Measurements from ENCODE around the gene TFAP2C. TPM values are rescaled to one million over a fixed set of nuclear protein-coding genes. Genes with fewer than 3 reads are reported as not detected.

Gene TFAP2C
- total RNA-seq, 1 experiment from 2014 or later, result 23.7 TPM

DNA sequence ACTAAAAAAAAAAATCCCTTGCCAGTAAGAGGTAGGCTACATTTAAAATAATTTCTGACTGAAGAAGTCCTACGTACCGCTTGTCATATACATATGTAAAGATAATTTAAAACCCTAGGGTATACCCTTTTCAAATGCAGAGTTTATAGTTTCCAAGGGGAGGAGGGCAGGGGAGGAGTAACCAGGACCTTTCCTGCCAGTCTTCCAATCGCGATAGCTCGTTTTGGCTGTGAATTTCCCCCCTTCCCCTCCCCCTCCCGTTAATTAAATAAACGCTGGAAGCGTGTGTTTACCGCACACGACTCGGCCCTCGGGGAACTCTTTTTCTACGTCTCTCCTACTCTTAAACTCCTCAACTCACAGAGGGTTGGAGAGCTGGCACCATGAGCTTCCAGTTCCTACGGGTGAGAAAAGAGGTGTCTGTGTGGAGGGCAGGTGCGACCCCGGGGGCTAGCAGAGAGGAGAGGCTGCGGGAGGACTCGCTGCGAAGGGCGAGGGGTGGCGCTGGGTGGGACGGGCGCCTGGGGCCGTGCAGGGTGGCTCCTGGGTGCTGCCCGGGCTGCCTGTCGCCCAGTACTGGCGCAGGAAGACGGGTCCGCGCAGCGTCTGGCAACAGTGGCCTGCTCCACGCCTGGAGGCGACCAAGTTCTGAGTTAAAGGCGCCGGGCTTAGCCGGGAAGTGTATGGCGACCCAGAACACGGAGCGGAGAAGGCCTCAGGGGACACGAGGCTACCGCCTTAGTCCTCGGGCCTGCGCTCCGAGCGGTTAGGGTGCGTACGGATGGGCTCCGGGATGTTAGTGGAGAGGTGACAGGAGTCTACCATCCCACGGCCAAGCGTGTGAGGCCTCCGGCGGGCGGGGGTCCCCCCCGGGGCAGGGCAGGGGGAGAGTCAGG is 4.1 kb upstream of the TFAP2C start (continued):
- TF ChIP-seq, protein P1, sequence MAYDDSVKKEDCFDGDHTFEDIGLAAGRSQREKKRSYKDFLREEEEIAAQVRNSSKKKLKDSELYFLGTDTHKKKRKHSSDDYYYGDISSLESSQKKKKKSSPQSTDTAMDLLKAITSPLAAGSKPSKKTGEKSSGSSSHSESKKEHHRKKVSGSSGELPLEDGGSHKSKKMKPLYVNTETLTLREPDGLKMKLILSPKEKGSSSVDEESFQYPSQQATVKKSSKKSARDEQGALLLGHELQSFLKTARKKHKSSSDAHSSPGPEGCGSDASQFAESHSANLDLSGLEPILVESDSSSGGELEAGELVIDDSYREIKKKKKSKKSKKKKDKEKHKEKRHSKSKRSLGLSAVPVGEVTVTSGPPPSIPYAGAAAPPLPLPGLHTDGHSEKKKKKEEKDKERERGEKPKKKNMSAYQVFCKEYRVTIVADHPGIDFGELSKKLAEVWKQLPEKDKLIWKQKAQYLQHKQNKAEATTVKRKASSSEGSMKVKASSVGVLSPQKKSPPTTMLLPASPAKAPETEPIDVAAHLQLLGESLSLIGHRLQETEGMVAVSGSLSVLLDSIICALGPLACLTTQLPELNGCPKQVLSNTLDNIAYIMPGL (CRISPR knock-in tag; IDR thresholded peaks at IDR 0.05), result 0 out of 2 replicates have a peak, but pooled peaks have one; percentile 42

DNA sequence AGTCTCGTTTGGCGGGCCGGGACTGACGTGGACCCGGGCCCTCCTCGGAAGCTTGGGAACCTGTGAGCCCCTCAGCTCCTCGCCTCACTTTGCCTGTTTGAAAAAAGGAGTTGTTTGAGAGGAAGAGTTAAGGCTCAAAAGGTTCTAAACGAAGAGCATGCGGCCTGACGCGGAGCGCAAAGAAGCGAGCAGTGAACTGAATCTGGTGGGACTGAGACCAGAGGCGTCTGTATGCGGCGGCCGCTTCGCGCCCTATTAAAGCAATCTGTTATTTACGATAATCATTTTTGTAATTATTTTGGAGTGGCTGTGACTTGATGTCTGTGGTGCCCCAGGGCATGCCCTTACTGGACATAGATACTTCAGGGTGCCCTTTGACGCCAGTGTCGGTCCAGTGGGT is 3.3 kb upstream of the TFAP2C start:
- ATAC-seq, result no peak
- POLR2A ChIA-PET, result no interaction called here
- CTCF ChIA-PET, result interaction anchor here (0.8 to 1.8 kb wide), 2 partner anchors 163 to 397 kb away, joined by 3 to 5 read pairs; no protein-coding TSS in a partner anchor
- no peaks in the 10 kb centered on the region for H3K9me3 Mint-ChIP-seq
- H3K27me3 Mint-ChIP-seq (ENCODE audit: low read depth), result peaks cover 48% of the 10 kb centered on the region
- peak overlapping the region; percentile 83 for H3K4me3 Mint-ChIP-seq
- H3K27ac Mint-ChIP-seq, result no peak overlapping the region
- peak; percentile 16 for DNase-seq (ENCODE audit: low spot score)
- peaks cover 37% of the 10 kb centered on the region for H3K4me1 Mint-ChIP-seq
- H3K36me3 Mint-ChIP-seq, result no peaks in the 10 kb centered on the region
- TF ChIP-seq, protein P2, sequence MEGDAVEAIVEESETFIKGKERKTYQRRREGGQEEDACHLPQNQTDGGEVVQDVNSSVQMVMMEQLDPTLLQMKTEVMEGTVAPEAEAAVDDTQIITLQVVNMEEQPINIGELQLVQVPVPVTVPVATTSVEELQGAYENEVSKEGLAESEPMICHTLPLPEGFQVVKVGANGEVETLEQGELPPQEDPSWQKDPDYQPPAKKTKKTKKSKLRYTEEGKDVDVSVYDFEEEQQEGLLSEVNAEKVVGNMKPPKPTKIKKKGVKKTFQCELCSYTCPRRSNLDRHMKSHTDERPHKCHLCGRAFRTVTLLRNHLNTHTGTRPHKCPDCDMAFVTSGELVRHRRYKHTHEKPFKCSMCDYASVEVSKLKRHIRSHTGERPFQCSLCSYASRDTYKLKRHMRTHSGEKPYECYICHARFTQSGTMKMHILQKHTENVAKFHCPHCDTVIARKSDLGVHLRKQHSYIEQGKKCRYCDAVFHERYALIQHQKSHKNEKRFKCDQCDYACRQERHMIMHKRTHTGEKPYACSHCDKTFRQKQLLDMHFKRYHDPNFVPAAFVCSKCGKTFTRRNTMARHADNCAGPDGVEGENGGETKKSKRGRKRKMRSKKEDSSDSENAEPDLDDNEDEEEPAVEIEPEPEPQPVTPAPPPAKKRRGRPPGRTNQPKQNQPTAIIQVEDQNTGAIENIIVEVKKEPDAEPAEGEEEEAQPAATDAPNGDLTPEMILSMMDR (IDR thresholded peaks at IDR 0.05), result no peak
- TF ChIP-seq JUN (CRISPR knock-in tag; IDR thresholded peaks at IDR 0.05) (no peak), ZNF232 (CRISPR knock-in tag; IDR thresholded peaks at IDR 0.05) (no peak), SMAD3 (CRISPR knock-in tag; IDR thresholded peaks at IDR 0.05; ENCODE audit: borderline replicate concordance) (no peak), OVOL2 (CRISPR knock-in tag; IDR thresholded peaks at IDR 0.05; ENCODE audit: borderline replicate concordance) (no peak), ETV6 (CRISPR knock-in tag; IDR thresholded peaks at IDR 0.05) (no peak), ZNF138 (CRISPR knock-in tag; conservative IDR thresholded peaks at IDR 0.05) (no peak), ZNF416 (CRISPR knock-in tag; IDR thresholded peaks at IDR 0.05) (no peak), GTF2I (CRISPR knock-in tag; conservative IDR thresholded peaks at IDR 0.05) (no peak), ZNF396 (CRISPR knock-in tag; IDR thresholded peaks at IDR 0.05; ENCODE audit: borderline replicate concordance) (no peak)
- TF ChIP-seq, protein P3, sequence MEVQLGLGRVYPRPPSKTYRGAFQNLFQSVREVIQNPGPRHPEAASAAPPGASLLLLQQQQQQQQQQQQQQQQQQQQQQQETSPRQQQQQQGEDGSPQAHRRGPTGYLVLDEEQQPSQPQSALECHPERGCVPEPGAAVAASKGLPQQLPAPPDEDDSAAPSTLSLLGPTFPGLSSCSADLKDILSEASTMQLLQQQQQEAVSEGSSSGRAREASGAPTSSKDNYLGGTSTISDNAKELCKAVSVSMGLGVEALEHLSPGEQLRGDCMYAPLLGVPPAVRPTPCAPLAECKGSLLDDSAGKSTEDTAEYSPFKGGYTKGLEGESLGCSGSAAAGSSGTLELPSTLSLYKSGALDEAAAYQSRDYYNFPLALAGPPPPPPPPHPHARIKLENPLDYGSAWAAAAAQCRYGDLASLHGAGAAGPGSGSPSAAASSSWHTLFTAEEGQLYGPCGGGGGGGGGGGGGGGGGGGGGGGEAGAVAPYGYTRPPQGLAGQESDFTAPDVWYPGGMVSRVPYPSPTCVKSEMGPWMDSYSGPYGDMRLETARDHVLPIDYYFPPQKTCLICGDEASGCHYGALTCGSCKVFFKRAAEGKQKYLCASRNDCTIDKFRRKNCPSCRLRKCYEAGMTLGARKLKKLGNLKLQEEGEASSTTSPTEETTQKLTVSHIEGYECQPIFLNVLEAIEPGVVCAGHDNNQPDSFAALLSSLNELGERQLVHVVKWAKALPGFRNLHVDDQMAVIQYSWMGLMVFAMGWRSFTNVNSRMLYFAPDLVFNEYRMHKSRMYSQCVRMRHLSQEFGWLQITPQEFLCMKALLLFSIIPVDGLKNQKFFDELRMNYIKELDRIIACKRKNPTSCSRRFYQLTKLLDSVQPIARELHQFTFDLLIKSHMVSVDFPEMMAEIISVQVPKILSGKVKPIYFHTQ (CRISPR knock-in tag; IDR thresholded peaks at IDR 0.05), result no peak
- TF ChIP-seq, protein P4, sequence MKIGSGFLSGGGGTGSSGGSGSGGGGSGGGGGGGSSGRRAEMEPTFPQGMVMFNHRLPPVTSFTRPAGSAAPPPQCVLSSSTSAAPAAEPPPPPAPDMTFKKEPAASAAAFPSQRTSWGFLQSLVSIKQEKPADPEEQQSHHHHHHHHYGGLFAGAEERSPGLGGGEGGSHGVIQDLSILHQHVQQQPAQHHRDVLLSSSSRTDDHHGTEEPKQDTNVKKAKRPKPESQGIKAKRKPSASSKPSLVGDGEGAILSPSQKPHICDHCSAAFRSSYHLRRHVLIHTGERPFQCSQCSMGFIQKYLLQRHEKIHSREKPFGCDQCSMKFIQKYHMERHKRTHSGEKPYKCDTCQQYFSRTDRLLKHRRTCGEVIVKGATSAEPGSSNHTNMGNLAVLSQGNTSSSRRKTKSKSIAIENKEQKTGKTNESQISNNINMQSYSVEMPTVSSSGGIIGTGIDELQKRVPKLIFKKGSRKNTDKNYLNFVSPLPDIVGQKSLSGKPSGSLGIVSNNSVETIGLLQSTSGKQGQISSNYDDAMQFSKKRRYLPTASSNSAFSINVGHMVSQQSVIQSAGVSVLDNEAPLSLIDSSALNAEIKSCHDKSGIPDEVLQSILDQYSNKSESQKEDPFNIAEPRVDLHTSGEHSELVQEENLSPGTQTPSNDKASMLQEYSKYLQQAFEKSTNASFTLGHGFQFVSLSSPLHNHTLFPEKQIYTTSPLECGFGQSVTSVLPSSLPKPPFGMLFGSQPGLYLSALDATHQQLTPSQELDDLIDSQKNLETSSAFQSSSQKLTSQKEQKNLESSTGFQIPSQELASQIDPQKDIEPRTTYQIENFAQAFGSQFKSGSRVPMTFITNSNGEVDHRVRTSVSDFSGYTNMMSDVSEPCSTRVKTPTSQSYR (CRISPR knock-in tag; IDR thresholded peaks at IDR 0.05), result no peak
- TF ChIP-seq, protein P5, sequence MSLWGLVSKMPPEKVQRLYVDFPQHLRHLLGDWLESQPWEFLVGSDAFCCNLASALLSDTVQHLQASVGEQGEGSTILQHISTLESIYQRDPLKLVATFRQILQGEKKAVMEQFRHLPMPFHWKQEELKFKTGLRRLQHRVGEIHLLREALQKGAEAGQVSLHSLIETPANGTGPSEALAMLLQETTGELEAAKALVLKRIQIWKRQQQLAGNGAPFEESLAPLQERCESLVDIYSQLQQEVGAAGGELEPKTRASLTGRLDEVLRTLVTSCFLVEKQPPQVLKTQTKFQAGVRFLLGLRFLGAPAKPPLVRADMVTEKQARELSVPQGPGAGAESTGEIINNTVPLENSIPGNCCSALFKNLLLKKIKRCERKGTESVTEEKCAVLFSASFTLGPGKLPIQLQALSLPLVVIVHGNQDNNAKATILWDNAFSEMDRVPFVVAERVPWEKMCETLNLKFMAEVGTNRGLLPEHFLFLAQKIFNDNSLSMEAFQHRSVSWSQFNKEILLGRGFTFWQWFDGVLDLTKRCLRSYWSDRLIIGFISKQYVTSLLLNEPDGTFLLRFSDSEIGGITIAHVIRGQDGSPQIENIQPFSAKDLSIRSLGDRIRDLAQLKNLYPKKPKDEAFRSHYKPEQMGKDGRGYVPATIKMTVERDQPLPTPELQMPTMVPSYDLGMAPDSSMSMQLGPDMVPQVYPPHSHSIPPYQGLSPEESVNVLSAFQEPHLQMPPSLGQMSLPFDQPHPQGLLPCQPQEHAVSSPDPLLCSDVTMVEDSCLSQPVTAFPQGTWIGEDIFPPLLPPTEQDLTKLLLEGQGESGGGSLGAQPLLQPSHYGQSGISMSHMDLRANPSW (CRISPR knock-in tag; conservative IDR thresholded peaks at IDR 0.05; ENCODE audit: low read depth), result no peak
- TF ChIP-seq, protein P6, sequence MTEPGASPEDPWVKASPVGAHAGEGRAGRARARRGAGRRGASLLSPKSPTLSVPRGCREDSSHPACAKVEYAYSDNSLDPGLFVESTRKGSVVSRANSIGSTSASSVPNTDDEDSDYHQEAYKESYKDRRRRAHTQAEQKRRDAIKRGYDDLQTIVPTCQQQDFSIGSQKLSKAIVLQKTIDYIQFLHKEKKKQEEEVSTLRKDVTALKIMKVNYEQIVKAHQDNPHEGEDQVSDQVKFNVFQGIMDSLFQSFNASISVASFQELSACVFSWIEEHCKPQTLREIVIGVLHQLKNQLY (CRISPR knock-in tag; IDR thresholded peaks at IDR 0.05), result no peak
- TF ChIP-seq, protein P7, sequence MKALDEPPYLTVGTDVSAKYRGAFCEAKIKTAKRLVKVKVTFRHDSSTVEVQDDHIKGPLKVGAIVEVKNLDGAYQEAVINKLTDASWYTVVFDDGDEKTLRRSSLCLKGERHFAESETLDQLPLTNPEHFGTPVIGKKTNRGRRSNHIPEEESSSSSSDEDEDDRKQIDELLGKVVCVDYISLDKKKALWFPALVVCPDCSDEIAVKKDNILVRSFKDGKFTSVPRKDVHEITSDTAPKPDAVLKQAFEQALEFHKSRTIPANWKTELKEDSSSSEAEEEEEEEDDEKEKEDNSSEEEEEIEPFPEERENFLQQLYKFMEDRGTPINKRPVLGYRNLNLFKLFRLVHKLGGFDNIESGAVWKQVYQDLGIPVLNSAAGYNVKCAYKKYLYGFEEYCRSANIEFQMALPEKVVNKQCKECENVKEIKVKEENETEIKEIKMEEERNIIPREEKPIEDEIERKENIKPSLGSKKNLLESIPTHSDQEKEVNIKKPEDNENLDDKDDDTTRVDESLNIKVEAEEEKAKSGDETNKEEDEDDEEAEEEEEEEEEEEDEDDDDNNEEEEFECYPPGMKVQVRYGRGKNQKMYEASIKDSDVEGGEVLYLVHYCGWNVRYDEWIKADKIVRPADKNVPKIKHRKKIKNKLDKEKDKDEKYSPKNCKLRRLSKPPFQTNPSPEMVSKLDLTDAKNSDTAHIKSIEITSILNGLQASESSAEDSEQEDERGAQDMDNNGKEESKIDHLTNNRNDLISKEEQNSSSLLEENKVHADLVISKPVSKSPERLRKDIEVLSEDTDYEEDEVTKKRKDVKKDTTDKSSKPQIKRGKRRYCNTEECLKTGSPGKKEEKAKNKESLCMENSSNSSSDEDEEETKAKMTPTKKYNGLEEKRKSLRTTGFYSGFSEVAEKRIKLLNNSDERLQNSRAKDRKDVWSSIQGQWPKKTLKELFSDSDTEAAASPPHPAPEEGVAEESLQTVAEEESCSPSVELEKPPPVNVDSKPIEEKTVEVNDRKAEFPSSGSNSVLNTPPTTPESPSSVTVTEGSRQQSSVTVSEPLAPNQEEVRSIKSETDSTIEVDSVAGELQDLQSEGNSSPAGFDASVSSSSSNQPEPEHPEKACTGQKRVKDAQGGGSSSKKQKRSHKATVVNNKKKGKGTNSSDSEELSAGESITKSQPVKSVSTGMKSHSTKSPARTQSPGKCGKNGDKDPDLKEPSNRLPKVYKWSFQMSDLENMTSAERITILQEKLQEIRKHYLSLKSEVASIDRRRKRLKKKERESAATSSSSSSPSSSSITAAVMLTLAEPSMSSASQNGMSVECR (CRISPR knock-in tag; IDR thresholded peaks at IDR 0.05; ENCODE audit: borderline replicate concordance), result no peak
